Upper lobe of left lung (tissue), 4 donors: ENCODE data around the gene CAMK2B.

ENCODE experiments used
- POLR2A ChIP-seq, 4 donors: fragments of 450-650 bp; IDR thresholded peaks; one replicate each; pipeline ENCODE4 v1.5.1; 2016 to 2017; ENCODE audit warnings: antibody characterized with exemption in 4 of 4, mild to moderate bottlenecking in 2 of 4
- TF ChIP-seq, protein P1 (sequence below), 6 experiments: fragments of 450-650 bp in 4 of 6; fragments of 200-600 bp in 2 of 6; sonication (generic) in 2 of 6; IDR thresholded peaks; one replicate each; pipeline ENCODE4 v1.5.1; 2016 to 2019; ENCODE audit warnings: antibody characterized with exemption in 6 of 6

DNA sequence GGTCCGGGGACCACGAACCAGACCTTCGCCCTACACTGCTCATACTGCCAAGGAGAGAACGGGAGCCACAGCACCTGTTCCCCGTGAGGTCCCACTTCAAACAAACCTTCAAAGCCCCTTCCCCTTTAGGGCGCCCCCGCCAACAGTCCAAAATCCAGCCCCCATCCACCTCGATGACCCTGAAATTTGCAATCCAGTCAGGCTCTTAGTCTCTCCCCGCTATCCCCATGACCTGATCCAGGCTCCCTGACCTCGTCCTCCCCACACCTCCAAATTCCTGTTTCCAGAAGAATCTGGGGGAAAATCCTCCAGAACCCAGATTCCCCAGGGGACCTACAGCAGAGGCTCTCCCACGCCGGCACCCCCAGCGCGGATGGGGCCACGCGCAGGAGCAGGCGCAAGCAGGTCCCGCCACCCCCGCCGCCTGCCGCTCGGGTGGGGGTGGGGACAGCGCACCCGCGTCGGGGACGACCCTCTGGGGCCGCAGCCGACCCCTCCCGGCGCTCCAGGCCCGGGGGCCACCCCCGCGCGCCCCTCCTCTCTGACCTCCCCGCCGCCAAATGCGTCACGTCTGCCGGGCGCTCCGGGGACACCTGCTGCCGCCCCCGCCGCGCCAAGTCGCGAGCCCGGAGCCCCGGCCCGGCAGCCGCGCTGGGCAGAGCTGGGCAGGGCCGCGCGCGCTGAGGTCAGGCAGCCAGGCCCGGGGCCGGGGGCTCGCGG is 753 bp downstream of the CAMK2B start:
- TF ChIP-seq, protein P1, sequence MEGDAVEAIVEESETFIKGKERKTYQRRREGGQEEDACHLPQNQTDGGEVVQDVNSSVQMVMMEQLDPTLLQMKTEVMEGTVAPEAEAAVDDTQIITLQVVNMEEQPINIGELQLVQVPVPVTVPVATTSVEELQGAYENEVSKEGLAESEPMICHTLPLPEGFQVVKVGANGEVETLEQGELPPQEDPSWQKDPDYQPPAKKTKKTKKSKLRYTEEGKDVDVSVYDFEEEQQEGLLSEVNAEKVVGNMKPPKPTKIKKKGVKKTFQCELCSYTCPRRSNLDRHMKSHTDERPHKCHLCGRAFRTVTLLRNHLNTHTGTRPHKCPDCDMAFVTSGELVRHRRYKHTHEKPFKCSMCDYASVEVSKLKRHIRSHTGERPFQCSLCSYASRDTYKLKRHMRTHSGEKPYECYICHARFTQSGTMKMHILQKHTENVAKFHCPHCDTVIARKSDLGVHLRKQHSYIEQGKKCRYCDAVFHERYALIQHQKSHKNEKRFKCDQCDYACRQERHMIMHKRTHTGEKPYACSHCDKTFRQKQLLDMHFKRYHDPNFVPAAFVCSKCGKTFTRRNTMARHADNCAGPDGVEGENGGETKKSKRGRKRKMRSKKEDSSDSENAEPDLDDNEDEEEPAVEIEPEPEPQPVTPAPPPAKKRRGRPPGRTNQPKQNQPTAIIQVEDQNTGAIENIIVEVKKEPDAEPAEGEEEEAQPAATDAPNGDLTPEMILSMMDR (IDR thresholded peaks at IDR 0.05) = no peak
- TF ChIP-seq POLR2A (IDR thresholded peaks at IDR 0.05) = no peak
